HepG2 (cell line): ENCODE results near the gene MAP3K3. TPM values are rescaled to one million over a fixed set of nuclear protein-coding genes. Genes with fewer than 3 reads are reported as not detected.

Experiments used
- ATAD3A ChIP-seq: sonication (generic); formaldehyde crosslinking; IDR thresholded peaks from 2 replicates; pipeline ENCODE4 v1.4.0; 2020; ENCODE audit warnings: missing genetic modification reagents
- EED ChIP-seq: sonication (generic); formaldehyde crosslinking; IDR thresholded peaks from 2 replicates; pipeline ENCODE4 v1.5.0; 2020; ENCODE audit warnings: mild to moderate bottlenecking, missing genetic modification reagents
- ETV6 ChIP-seq: sonication (generic); formaldehyde crosslinking; conservative IDR thresholded peaks from 2 replicates; pipeline ENCODE4 v1.4.0; 2020; ENCODE audit warnings: missing genetic modification reagents
- POLR2AphosphoS2 ChIP-seq: IDR thresholded peaks from 2 replicates; pipeline ENCODE4 v1.6.1; 2011; ENCODE audit warnings: low read depth, low read length, improper control_type of control experiment
- RBM39 ChIP-seq: fragments of 200-400 bp; formaldehyde crosslinking; IDR thresholded peaks from one replicate; pipeline ENCODE4 v1.6.1; 2018; ENCODE audit warnings: antibody characterized with exemption, mild to moderate bottlenecking, low read depth, low read length; ENCODE audit not compliant: poor library complexity, severe bottlenecking
- SKI ChIP-seq: fragments of 450-650 bp; IDR thresholded peaks from one replicate; pipeline ENCODE4 v1.6.1; 2018; ENCODE audit warnings: mild to moderate bottlenecking; ENCODE audit not compliant: partially characterized antibody
- TBX2 ChIP-seq: sonication (generic); formaldehyde crosslinking; IDR thresholded peaks from 2 replicates; pipeline ENCODE4 v1.5.0; 2020; ENCODE audit warnings: missing genetic modification reagents, mild to moderate bottlenecking, borderline replicate concordance
- UBTF ChIP-seq: sonication (generic); formaldehyde crosslinking; IDR thresholded peaks from 2 replicates; pipeline ENCODE4 v1.4.0; 2020; ENCODE audit warnings: mild to moderate bottlenecking, missing genetic modification reagents
- ZBTB25 ChIP-seq: IDR thresholded peaks from 2 replicates; pipeline ENCODE4 v1.6.1; 2018; ENCODE audit warnings: missing genetic modification reagents
- ZFP62 ChIP-seq: sonication (generic); formaldehyde crosslinking; IDR thresholded peaks from 2 replicates; pipeline ENCODE4 v1.4.0; 2020; ENCODE audit warnings: missing genetic modification reagents
- ZNF10 ChIP-seq: sonication (generic); formaldehyde crosslinking; IDR thresholded peaks from 2 replicates; pipeline ENCODE4 v1.4.0; 2020; ENCODE audit warnings: mild to moderate bottlenecking, low read depth, missing genetic modification reagents, borderline replicate concordance
- ZNF207 ChIP-seq: fragments of 450-650 bp; IDR thresholded peaks from 2 replicates; pipeline ENCODE4 v1.6.1; 2016; ENCODE audit warnings: antibody characterized with exemption, borderline replicate concordance
- ZNF256 ChIP-seq: sonication (generic); formaldehyde crosslinking; conservative IDR thresholded peaks from 2 replicates; pipeline ENCODE4 v1.4.0; 2020; ENCODE audit warnings: missing genetic modification reagents
- ZNF333 ChIP-seq: sonication (generic); formaldehyde crosslinking; IDR thresholded peaks from 2 replicates; pipeline ENCODE4 v1.4.0; 2020; ENCODE audit warnings: mild to moderate bottlenecking, missing genetic modification reagents, borderline replicate concordance
- ZNF501 ChIP-seq: sonication (generic); formaldehyde crosslinking; IDR thresholded peaks from 2 replicates; pipeline ENCODE4 v1.5.1; 2020; ENCODE audit warnings: mild to moderate bottlenecking, moderate library complexity, missing genetic modification reagents
- ZSCAN20 ChIP-seq: sonication (generic); formaldehyde crosslinking; IDR thresholded peaks from 2 replicates; pipeline ENCODE4 v1.4.0; 2020; ENCODE audit warnings: missing genetic modification reagents, mild to moderate bottlenecking, borderline replicate concordance
- polyA plus RNA-seq, 8 experiments: library from polyadenylated mRNA; depleted of rRNA in 3 of 8; stranded (reverse) in 7 of 8; unstranded in 1 of 8; fragments of >200 nt; fragmentation: Illumina TruSeq in 4 of 8; extraction: Trizol in 4 of 8; gene quantifications; 2 replicates each; pipeline versions ENCODE4 v1.2.1 to v1.2.3, GENCODE V29; 2011 to 2016; ENCODE audit warnings: low read depth in 4 of 8, missing spikeins in 1 of 8, mixed read lengths in 1 of 8; ENCODE audit not compliant: insufficient read depth in 1 of 8
- total RNA-seq, 5 experiments: library from RNA; depleted of rRNA; stranded (reverse); fragments of >200 nt; fragmentation: Illumina TruSeq; extraction: Trizol; gene quantifications; 2 replicates each; pipeline ENCODE4 v1.2.3, GENCODE V29; 2016; ENCODE audit warnings: low read depth in 1 of 5
- TF ChIP-seq, protein P1 (sequence below): sonication (generic); formaldehyde crosslinking; IDR thresholded peaks from 2 replicates; pipeline ENCODE4 v1.8.1; 2023; ENCODE audit warnings: mild to moderate bottlenecking, missing genetic modification reagents
- TF ChIP-seq, protein P2 (sequence below): sonication (generic); formaldehyde crosslinking; IDR thresholded peaks from 2 replicates; pipeline ENCODE4 v1.5.1; 2020; ENCODE audit warnings: missing genetic modification reagents, mild to moderate bottlenecking, borderline replicate concordance
- TF ChIP-seq, protein P3 (sequence below): sonication (generic); formaldehyde crosslinking; IDR thresholded peaks from 2 replicates; pipeline ENCODE4 v1.5.0; 2020; ENCODE audit warnings: mild to moderate bottlenecking, missing genetic modification reagents, borderline replicate concordance

The MAP3K3 gene
- total and polyA plus RNA-seq, 2 of the 13 experiments (the other 11 are each of a cell fraction or from before 2014, with no cell fraction given): 17.7 to 21.8 TPM

- TF ChIP-seq, protein P1, sequence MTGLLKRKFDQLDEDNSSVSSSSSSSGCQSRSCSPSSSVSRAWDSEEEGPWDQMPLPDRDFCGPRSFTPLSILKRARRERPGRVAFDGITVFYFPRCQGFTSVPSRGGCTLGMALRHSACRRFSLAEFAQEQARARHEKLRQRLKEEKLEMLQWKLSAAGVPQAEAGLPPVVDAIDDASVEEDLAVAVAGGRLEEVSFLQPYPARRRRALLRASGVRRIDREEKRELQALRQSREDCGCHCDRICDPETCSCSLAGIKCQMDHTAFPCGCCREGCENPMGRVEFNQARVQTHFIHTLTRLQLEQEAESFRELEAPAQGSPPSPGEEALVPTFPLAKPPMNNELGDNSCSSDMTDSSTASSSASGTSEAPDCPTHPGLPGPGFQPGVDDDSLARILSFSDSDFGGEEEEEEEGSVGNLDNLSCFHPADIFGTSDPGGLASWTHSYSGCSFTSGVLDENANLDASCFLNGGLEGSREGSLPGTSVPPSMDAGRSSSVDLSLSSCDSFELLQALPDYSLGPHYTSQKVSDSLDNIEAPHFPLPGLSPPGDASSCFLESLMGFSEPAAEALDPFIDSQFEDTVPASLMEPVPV (CRISPR knock-in tag): peak; percentile 81
- no peak for TF ChIP-seq ZFP62 (CRISPR knock-in tag)
- peak; percentile 90 for TF ChIP-seq UBTF (CRISPR knock-in tag)
- TF ChIP-seq, protein P2, sequence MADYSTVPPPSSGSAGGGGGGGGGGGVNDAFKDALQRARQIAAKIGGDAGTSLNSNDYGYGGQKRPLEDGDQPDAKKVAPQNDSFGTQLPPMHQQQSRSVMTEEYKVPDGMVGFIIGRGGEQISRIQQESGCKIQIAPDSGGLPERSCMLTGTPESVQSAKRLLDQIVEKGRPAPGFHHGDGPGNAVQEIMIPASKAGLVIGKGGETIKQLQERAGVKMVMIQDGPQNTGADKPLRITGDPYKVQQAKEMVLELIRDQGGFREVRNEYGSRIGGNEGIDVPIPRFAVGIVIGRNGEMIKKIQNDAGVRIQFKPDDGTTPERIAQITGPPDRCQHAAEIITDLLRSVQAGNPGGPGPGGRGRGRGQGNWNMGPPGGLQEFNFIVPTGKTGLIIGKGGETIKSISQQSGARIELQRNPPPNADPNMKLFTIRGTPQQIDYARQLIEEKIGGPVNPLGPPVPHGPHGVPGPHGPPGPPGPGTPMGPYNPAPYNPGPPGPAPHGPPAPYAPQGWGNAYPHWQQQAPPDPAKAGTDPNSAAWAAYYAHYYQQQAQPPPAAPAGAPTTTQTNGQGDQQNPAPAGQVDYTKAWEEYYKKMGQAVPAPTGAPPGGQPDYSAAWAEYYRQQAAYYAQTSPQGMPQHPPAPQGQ (CRISPR knock-in tag): no peak
- TF ChIP-seq SKI: no peak
- no peak; the same call in 1 of the 2 replicates for TF ChIP-seq ETV6 (CRISPR knock-in tag)
- peak; percentile 71; the same call in 1 of the 2 replicates for TF ChIP-seq EED (CRISPR knock-in tag)
- TF ChIP-seq TBX2 (CRISPR knock-in tag): peak; percentile 83
- TF ChIP-seq ZNF501: peak; percentile 93
- peak; percentile 65; the same call in 1 of the 2 replicates for TF ChIP-seq ZNF256 (CRISPR knock-in tag)
- TF ChIP-seq POLR2AphosphoS2: no peak
- TF ChIP-seq ZBTB25 (CRISPR knock-in tag): peak; percentile 96
- TF ChIP-seq ZNF207: no peak
- TF ChIP-seq ZSCAN20 (CRISPR knock-in tag): peak; percentile 66; the same call in 1 of the 2 replicates
- peak; percentile 94 for TF ChIP-seq ZNF333 (CRISPR knock-in tag)
- no peak for TF ChIP-seq ZNF10 (CRISPR knock-in tag)
- peak; percentile 83 for TF ChIP-seq RBM39
- TF ChIP-seq, protein P3, sequence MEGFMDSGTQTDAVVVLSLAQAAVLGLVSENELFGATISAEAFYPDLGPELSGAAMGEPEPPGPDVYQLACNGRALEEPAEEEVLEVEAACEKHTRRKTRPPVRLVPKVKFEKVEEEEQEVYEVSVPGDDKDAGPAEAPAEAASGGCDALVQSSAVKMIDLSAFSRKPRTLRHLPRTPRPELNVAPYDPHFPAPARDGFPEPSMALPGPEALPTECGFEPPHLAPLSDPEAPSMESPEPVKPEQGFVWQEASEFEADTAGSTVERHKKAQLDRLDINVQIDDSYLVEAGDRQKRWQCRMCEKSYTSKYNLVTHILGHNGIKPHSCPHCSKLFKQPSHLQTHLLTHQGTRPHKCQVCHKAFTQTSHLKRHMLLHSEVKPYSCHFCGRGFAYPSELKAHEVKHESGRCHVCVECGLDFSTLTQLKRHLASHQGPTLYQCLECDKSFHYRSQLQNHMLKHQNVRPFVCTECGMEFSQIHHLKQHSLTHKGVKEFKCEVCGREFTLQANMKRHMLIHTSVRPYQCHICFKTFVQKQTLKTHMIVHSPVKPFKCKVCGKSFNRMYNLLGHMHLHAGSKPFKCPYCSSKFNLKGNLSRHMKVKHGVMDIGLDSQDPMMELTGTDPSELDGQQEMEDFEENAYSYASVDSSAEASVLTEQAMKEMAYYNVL (CRISPR knock-in tag): peak; percentile 40; the same call in 1 of the 2 replicates
- 0 out of 2 replicates have a peak, but pooled peaks have one; percentile 52 for TF ChIP-seq ATAD3A (CRISPR knock-in tag)
These were observed 119.4 kb downstream of the MAP3K3 start, which contains the start of gene STRADA (continued) for GRCh38 chr17:63741408-63742173.
